ENCODE data around the gene TRIP12. TPM values are rescaled to one million over a fixed set of nuclear protein-coding genes. Genes with fewer than 3 reads are reported as not detected.
"Not testable (repeated sequence)": the region's sequence is repeated elsewhere in the genome, so short reads cannot be mapped to it uniquely, and the experiment has no call there.

TRIP12 gene
- total and polyA plus RNA-seq, 7 donors, result 27.5 to 297 (median 224) TPM

DNA sequence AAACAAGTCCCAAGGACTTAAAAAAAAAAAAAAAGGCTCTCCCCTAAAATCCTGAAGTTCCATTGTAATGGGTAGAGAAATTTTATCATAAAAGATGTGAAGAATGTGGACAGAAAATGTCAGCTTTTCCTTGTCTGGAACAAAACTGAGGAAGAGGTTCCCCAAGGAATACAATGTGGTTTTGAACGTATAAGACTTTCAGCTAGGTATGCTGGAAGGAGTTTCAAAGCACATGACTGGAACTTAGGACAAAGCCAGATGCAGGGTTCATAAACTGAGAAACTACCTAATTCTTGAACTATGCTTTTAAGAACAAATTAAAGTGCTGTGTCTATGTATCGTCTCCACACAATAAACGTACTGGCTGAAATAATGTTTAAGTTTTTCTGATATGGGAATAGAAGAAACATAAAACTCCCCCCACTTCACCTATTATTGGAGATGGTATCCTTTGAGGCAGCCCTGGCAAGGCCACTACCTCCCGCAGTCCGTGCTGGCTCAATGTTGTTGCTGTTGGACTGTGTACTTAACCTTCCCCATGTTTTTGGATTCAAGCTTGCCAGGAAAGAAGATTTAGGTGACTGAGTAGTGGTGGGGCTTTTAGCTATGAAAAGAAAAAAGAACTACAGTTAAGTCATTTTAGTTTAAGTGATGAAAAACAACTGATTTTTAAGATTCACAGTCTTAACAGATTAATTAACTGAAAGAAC, 123.2 kb downstream of the TRIP12 start:
- peaks cover 14 to 95% of the 10 kb centered on the region in 2 donors for H3K36me3 ChIP-seq (ENCODE audit: insufficient read depth in 1 of 2, low read depth in 1 of 2)

DNA sequence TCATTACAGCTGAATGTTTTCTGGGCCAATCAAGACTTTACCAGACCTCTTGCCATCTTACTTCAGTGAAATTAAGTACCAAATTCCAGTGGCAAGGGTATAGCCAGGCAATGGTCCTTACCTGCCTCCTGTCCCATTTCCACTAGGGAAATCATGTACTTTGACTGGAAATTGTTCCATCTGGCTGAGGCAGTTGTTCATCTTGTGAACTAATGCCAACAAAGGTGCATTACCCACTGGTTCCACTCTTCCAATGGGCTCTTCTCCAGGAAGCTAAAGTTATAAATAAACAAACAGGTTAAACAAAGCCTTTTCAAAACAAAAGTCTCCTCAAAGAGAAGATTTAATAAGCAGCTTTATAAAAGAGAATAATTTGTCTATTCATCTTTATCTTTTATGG, 126.8 kb downstream of the TRIP12 start:
- Histone ChIP-seq H3K9me3 (no peaks in the 10 kb centered on the region), H3K4me1 (no peaks in the 10 kb centered on the region), H3K27ac (no peak overlapping the region), H3K36me3 (ENCODE audit: insufficient read depth in 1 of 2, low read depth in 1 of 2) (peaks cover 8 to 100% of the 10 kb centered on the region in 2 donors), H3K27me3 (ENCODE audit: insufficient read depth in 3 of 3, low read length in 2 of 3) (no peaks in the 10 kb centered on the region), H3K4me3 (no peak overlapping the region)
- intact Hi-C loops (cut with DNase I), result no loop called here
- no peak for DNase-seq
- TF ChIP-seq, protein P1, sequence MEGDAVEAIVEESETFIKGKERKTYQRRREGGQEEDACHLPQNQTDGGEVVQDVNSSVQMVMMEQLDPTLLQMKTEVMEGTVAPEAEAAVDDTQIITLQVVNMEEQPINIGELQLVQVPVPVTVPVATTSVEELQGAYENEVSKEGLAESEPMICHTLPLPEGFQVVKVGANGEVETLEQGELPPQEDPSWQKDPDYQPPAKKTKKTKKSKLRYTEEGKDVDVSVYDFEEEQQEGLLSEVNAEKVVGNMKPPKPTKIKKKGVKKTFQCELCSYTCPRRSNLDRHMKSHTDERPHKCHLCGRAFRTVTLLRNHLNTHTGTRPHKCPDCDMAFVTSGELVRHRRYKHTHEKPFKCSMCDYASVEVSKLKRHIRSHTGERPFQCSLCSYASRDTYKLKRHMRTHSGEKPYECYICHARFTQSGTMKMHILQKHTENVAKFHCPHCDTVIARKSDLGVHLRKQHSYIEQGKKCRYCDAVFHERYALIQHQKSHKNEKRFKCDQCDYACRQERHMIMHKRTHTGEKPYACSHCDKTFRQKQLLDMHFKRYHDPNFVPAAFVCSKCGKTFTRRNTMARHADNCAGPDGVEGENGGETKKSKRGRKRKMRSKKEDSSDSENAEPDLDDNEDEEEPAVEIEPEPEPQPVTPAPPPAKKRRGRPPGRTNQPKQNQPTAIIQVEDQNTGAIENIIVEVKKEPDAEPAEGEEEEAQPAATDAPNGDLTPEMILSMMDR (IDR thresholded peaks at IDR 0.05), result no peak
- peak in 1 of 4 donors; percentile 35 for ATAC-seq

More for the DNA sequence above, 123.2 kb downstream of the TRIP12 start:
- H3K4me3 ChIP-seq, result no peak overlapping the region
- H3K9me3 ChIP-seq, result no peaks in the 10 kb centered on the region
- DNase-seq, result no peak
- H3K4me1 ChIP-seq, result peaks cover 9% of the 10 kb centered on the region
- H3K27ac ChIP-seq, result no peak overlapping the region
- WGBS, 3 donors, result 36 to 59% (median 44%) methylated on average over 5 of the region's 5 CpGs
- intact Hi-C loops (cut with DNase I), result no loop called here
- no peaks in the 10 kb centered on the region for H3K27me3 ChIP-seq (ENCODE audit: insufficient read depth in 3 of 3, low read length in 2 of 3)
- TF ChIP-seq, protein P1 (IDR thresholded peaks at IDR 0.05), result no peak
- ATAC-seq, result no peak

DNA sequence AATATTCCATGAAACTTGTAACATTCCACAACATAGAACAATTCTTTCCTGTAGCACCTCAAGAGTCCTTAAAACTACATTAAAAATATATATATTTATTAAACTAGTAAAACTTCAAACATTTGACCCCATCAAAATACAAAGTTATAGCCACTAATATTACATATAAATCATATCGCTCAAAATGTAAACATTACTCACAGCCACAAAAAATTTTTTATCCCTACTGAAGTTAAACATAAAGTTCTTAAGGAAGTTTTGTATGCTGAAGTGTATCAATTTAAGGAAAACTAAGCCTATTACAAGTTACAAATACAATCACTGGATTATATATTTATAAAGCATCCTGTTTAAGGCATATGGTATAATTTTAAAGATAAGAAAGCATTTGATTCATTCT, 127.2 kb downstream of the TRIP12 start:
- H3K4me1 ChIP-seq, result no peaks in the 10 kb centered on the region
- intact Hi-C loops (cut with DNase I), result no loop called here
- TF ChIP-seq, protein P1 (IDR thresholded peaks at IDR 0.05), result no peak
- H3K36me3 ChIP-seq (ENCODE audit: insufficient read depth in 1 of 2, low read depth in 1 of 2), result peaks cover 8 to 100% of the 10 kb centered on the region in 2 donors
- H3K27ac ChIP-seq, result no peak overlapping the region
- whole genome bisulfite sequencing, 3 donors, result 95 to 100% (median 96%) methylated on average over 1 of the region's 1 CpG
- no peaks in the 10 kb centered on the region for H3K9me3 ChIP-seq
- no peaks in the 10 kb centered on the region for H3K27me3 ChIP-seq (ENCODE audit: insufficient read depth in 3 of 3, low read length in 2 of 3)
- DNase-seq, result no peak
- ATAC-seq, result no peak
- no peak overlapping the region for H3K4me3 ChIP-seq

DNA sequence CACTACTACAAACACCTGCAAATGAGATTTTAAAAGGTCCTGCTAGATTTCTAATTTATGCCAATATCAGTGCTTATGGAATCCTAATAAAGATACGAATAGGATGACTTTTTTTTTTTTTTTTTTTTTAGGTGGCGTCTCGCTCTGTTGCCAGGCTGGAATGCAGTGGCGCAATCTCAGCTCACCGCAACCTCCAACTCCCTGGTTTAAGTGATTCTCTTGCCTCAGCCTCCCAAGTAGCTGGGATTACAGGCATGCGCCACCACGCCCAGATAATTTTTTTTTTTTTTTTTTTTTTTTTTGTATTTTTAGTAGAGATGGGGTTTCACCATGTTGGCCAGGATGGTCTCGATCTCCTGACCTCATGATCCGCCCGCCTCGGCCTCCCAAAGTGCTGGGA, 135.5 kb downstream of the TRIP12 start:
- not testable (repeated sequence) for H3K9me3 ChIP-seq; DNase-seq; H3K27me3 ChIP-seq (ENCODE audit: insufficient read depth in 3 of 3, low read length in 2 of 3); H3K27ac ChIP-seq; H3K4me3 ChIP-seq; H3K4me1 ChIP-seq
- peak in 1 of 4 donors; percentile 50 for ATAC-seq
- 88 to 91% (median 90%) methylated on average over 8 to 11 of the region's 11 CpGs for WGBS, 3 donors
- intact Hi-C loops (cut with DNase I), result loop anchor here in 1 of 2 donors (10.0 kb wide), 1 partner anchor 379 kb away; no protein-coding TSS in a partner anchor
- peaks cover 6 to 96% of the 10 kb centered on the region in 2 donors for H3K36me3 ChIP-seq (ENCODE audit: insufficient read depth in 1 of 2, low read depth in 1 of 2)

DNA sequence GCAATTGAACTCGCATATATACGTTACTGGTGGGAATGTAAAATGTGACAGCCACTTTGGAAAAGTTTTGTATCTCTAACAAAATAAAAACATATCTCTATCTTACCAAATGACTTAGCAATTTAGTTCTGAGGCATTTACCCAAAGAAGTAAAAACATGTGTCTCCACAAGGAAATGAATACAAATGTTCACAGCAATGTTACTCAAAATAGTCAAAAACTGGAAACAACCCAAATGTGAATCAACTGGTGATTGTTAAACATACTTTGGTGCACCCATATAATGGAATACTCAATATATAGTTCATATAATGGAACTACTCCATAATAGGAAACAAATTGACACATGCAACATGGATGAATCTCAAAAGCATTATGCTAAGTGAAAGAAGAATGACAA, 137.0 kb downstream of the TRIP12 start:
- Histone ChIP-seq H3K36me3 (ENCODE audit: insufficient read depth in 1 of 2, low read depth in 1 of 2) (peaks cover 6 to 88% of the 10 kb centered on the region in 2 donors), H3K9me3 (no peaks in the 10 kb centered on the region), H3K27me3 (ENCODE audit: insufficient read depth in 3 of 3, low read length in 2 of 3) (no peaks in the 10 kb centered on the region), H3K27ac (no peak overlapping the region), H3K4me1 (peaks cover 8% of the 10 kb centered on the region), H3K4me3 (no peak overlapping the region)
- no peak for ATAC-seq
- intact Hi-C loops (cut with DNase I), result loop anchor here in 1 of 2 donors (10.0 kb wide), 1 partner anchor 380 kb away; no protein-coding TSS in a partner anchor
- WGBS, 3 donors, result 94 to 97% (median 96%) methylated on average over 2 of the region's 2 CpGs
- TF ChIP-seq, protein P1 (IDR thresholded peaks at IDR 0.05), result no peak
- no peak for DNase-seq

Measured in psoas muscle (tissue), 8 donors.